ENCODE data around the gene GINS3. TPM values are rescaled to one million over a fixed set of nuclear protein-coding genes. Genes with fewer than 3 reads are reported as not detected.
A peak's percentile ranks its signal among the peaks of the same experiment; 100 is the strongest.

GINS3 gene
- total RNA-seq, 1 donor from 2014 or later = 8.1 TPM

- DNase-seq (ENCODE audit: low read depth in 2 of 2) = no peak
Measured at GRCh38 chr16:58425245-58425644, 33.0 kb downstream of the GINS3 start.

GRCh38 chr16:58425756-58426494, 33.7 kb downstream of the GINS3 start:
- DNase-seq (ENCODE audit: low read depth in 2 of 2) = no peak

GRCh38 chr16:58426966-58427365, 34.7 kb downstream of the GINS3 start:
- no peak for DNase-seq (ENCODE audit: low read depth in 2 of 2)

- DNase-seq (ENCODE audit: low read depth in 2 of 2) = no peak
Measured at GRCh38 chr16:58428621-58429542, 36.6 kb downstream of the GINS3 start.

GRCh38 chr16:58430718-58431117, 38.4 kb downstream of the GINS3 start:
- no peak for DNase-seq (ENCODE audit: low read depth in 2 of 2)

- no peak for DNase-seq (ENCODE audit: low read depth in 2 of 2)
Measured at GRCh38 chr16:58433569-58433951, 41.3 kb downstream of the GINS3 start.

GRCh38 chr16:58435779-58436178, 43.5 kb downstream of the GINS3 start:
- peak in 1 of 2 donors; percentile 19 for DNase-seq (ENCODE audit: low read depth in 2 of 2)

GRCh38 chr16:58440131-58440530, 47.9 kb downstream of the GINS3 start:
- DNase-seq (ENCODE audit: low read depth in 2 of 2) = no peak

GRCh38 chr16:58442547-58442946, 50.3 kb downstream of the GINS3 start:
- no peak for DNase-seq (ENCODE audit: low read depth in 2 of 2)

GRCh38 chr16:58443783-58444182, 51.5 kb downstream of the GINS3 start:
- DNase-seq (ENCODE audit: low read depth in 2 of 2) = no peak

- no peak for DNase-seq (ENCODE audit: low read depth in 2 of 2)
Measured at GRCh38 chr16:58444265-58444664, 52.0 kb downstream of the GINS3 start.

GRCh38 chr16:58448890-58449289, 56.6 kb downstream of the GINS3 start:
- DNase-seq (ENCODE audit: low read depth in 2 of 2) = peak in 1 of 2 donors; percentile 77

- DNase-seq (ENCODE audit: low read depth in 2 of 2) = no peak
Measured at GRCh38 chr16:58449306-58449705, 57.0 kb downstream of the GINS3 start.

GRCh38 chr16:58449768-58450167, 57.5 kb downstream of the GINS3 start:
- DNase-seq (ENCODE audit: low read depth in 2 of 2) = peak in 1 of 2 donors; percentile 26

GRCh38 chr16:58450590-58450989, 58.3 kb downstream of the GINS3 start:
- no peak for DNase-seq (ENCODE audit: low read depth in 2 of 2)

GRCh38 chr16:58451265-58451689, 59.0 kb downstream of the GINS3 start:
- no peak for DNase-seq (ENCODE audit: low read depth in 2 of 2)

- DNase-seq (ENCODE audit: low read depth in 2 of 2) = peak in 1 of 2 donors; percentile 75
Measured at GRCh38 chr16:58451945-58452401, 59.7 kb downstream of the GINS3 start.

- DNase-seq (ENCODE audit: low read depth in 2 of 2) = no peak
Measured at GRCh38 chr16:58452640-58453039, 60.4 kb downstream of the GINS3 start.

- no peak for DNase-seq (ENCODE audit: low read depth in 2 of 2)
Measured at GRCh38 chr16:58454178-58454577, 61.9 kb downstream of the GINS3 start.

GRCh38 chr16:58454856-58455255, 62.6 kb downstream of the GINS3 start:
- DNase-seq (ENCODE audit: low read depth in 2 of 2) = no peak

Data from dermis microvascular lymphatic vessel endothelial cell (primary cell).